ENCODE results near the gene ZNF638. TPM values are rescaled to one million over a fixed set of nuclear protein-coding genes. Genes with fewer than 3 reads are reported as not detected.

ZNF638 gene
- total RNA-seq, 1 experiment from 2014 or later = 87.6 TPM

GRCh38 chr2:71457123-71457915, 125.7 kb downstream of the ZNF638 start:
- DNase-seq (ENCODE audit: low read depth) = no peak

GRCh38 chr2:71457923-71458322, 126.3 kb downstream of the ZNF638 start:
- DNase-seq (ENCODE audit: low read depth) = no peak

GRCh38 chr2:71458413-71459083, 127.0 kb downstream of the ZNF638 start:
- peak; percentile 92 for DNase-seq (ENCODE audit: low read depth)

- DNase-seq (ENCODE audit: low read depth) = peak; percentile 22
Measured at GRCh38 chr2:71459084-71459431, 127.5 kb downstream of the ZNF638 start.

GRCh38 chr2:71460056-71460455, 128.5 kb downstream of the ZNF638 start:
- no peak for DNase-seq (ENCODE audit: low read depth)

GRCh38 chr2:71460595-71461303, 129.2 kb downstream of the ZNF638 start:
- DNase-seq (ENCODE audit: low read depth) = no peak

- no peak for DNase-seq (ENCODE audit: low read depth)
Measured at GRCh38 chr2:71461304-71461671, 129.7 kb downstream of the ZNF638 start.

GRCh38 chr2:71462056-71462605, 130.5 kb downstream of the ZNF638 start:
- no peak for DNase-seq (ENCODE audit: low read depth)

GRCh38 chr2:71462641-71463341, 131.2 kb downstream of the ZNF638 start:
- DNase-seq (ENCODE audit: low read depth) = no peak

GRCh38 chr2:71463342-71463654, 131.7 kb downstream of the ZNF638 start:
- no peak for DNase-seq (ENCODE audit: low read depth)

GRCh38 chr2:71464389-71464788, 132.8 kb downstream of the ZNF638 start:
- no peak for DNase-seq (ENCODE audit: low read depth)

GRCh38 chr2:71465356-71465755, 133.8 kb downstream of the ZNF638 start:
- DNase-seq (ENCODE audit: low read depth) = no peak

GRCh38 chr2:71465961-71466300, 134.3 kb downstream of the ZNF638 start:
- no peak for DNase-seq (ENCODE audit: low read depth)

- DNase-seq (ENCODE audit: low read depth) = peak; percentile 57
Measured at GRCh38 chr2:71466301-71467179, 135.0 kb downstream of the ZNF638 start.

- no peak for DNase-seq (ENCODE audit: low read depth)
Measured at GRCh38 chr2:71467180-71467815, 135.7 kb downstream of the ZNF638 start.

- no peak for DNase-seq (ENCODE audit: low read depth)
Measured at GRCh38 chr2:71468279-71469015, 136.9 kb downstream of the ZNF638 start.

- no peak for DNase-seq (ENCODE audit: low read depth)
Measured at GRCh38 chr2:71469403-71470398, 138.1 kb downstream of the ZNF638 start.

- peak; percentile 66 for DNase-seq (ENCODE audit: low read depth)
Measured at GRCh38 chr2:71471276-71471675, 139.7 kb downstream of the ZNF638 start.

- DNase-seq (ENCODE audit: low read depth) = no peak
Measured at GRCh38 chr2:71472019-71472418, 140.4 kb downstream of the ZNF638 start.

Data from RPMI7951 (cell line).